B cell (primary cell): ENCODE results near the gene PPP3CA. TPM values are rescaled to one million over a fixed set of nuclear protein-coding genes. Genes with fewer than 3 reads are reported as not detected.

Experiments
- ATAC-seq: fragments of 200-7000 bp; cut with Tn5 transposase; one replicate; pipeline ENCODE4 v1.10.0; 2021; ENCODE audit warnings: low read depth, mild to moderate bottlenecking, moderate number of reproducible peaks, moderate library complexity
- CTCF ChIA-PET: fragments of 350-600 bp; sonication (Branson Sonifier 250); formaldehyde crosslinking; loops from one replicate; lab custom pipeline; 2021; ENCODE audit warnings: antibody characterized with exemption, inconsistent platforms; lab: Charles Lee
- POLR2A ChIA-PET: fragments of 350-600 bp; sonication (Branson Sonifier 250); formaldehyde crosslinking; loops from one replicate; lab custom pipeline; 2021; ENCODE audit warnings: antibody characterized with exemption; lab: Charles Lee
- DNase-seq: peaks from one replicate; pipeline ENCODE4 v3.0.0; 2013
- H2AFZ ChIP-seq: 2 replicates; pipeline ENCODE4 v1.6.1; 2012; ENCODE audit warnings: mild to moderate bottlenecking, low read depth, low read length; ENCODE audit not compliant: insufficient read depth, poor library complexity, severe bottlenecking
- H3K27ac ChIP-seq, 2 donors: 1 replicate in 1 of 2; 2 replicates in 1 of 2; pipeline ENCODE4 v1.5.1; 2012 to 2013; ENCODE audit warnings: low read length in 2 of 2, mild to moderate bottlenecking in 2 of 2, moderate library complexity in 1 of 2
- H3K27me3 ChIP-seq, 4 experiments: fragments of 200-600 bp in 1 of 4; sonication (generic) in 1 of 4; replicated peaks in 1 of 4; 1 replicate in 2 of 4; 2 replicates in 2 of 4; pipeline versions ENCODE4 v1.6.1 to v1.7.0; 2013 to 2016; ENCODE audit warnings: low read length in 3 of 4, mild to moderate bottlenecking in 2 of 4, mixed read lengths in 1 of 4, moderate library complexity in 1 of 4; ENCODE audit not compliant: insufficient read depth in 4 of 4, control insufficient read depth in 3 of 4; ENCODE audit errors: control extremely low read depth in 1 of 4
- H3K36me3 ChIP-seq, 2 experiments: replicated peaks in 1 of 2; 1 replicate in 1 of 2; 2 replicates in 1 of 2; pipeline versions ENCODE4 v1.6.1 to v1.7.1; 2013; ENCODE audit warnings: low read length in 1 of 2; ENCODE audit not compliant: insufficient read depth in 2 of 2, control insufficient read depth in 1 of 2; ENCODE audit errors: control extremely low read depth in 1 of 2, extremely low read depth in 1 of 2
- H3K4me1 ChIP-seq, 2 donors: fragments of 200-600 bp in 1 of 2; sonication (generic) in 1 of 2; 1 replicate in 1 of 2; 2 replicates in 1 of 2; pipeline versions ENCODE4 v1.5.1 to v1.6.1; 2013 to 2017; ENCODE audit warnings: low read length in 2 of 2; ENCODE audit not compliant: control insufficient read depth in 2 of 2, insufficient read depth in 2 of 2
- H3K4me2 ChIP-seq: replicated peaks from 2 replicates; pipeline ENCODE3; 2012; ENCODE audit warnings: mild to moderate bottlenecking, low read depth, low read length; ENCODE audit not compliant: poor library complexity, severe bottlenecking
- H3K4me3 ChIP-seq, 5 experiments: fragments of 200-600 bp in 1 of 5; sonication (generic) in 1 of 5; 1 replicate in 3 of 5; 2 replicates in 2 of 5; pipeline versions ENCODE4 v1.5.1 to v1.7.0; 2011 to 2016; ENCODE audit warnings: low read length in 4 of 5, mild to moderate bottlenecking in 4 of 5, low read depth in 2 of 5, control low read depth in 1 of 5, moderate library complexity in 1 of 5; ENCODE audit not compliant: insufficient read depth in 1 of 5; ENCODE audit errors: control extremely low read depth in 1 of 5, extremely low read depth in 1 of 5
- H3K79me2 ChIP-seq: fragments of 200-600 bp; sonication (generic); one replicate; pipeline ENCODE4 v1.6.0; 2016; ENCODE audit warnings: low read length; ENCODE audit not compliant: control insufficient read depth, insufficient read depth
- H3K9ac ChIP-seq: fragments of 200-600 bp; sonication (generic); 2 replicates; pipeline ENCODE4 v1.6.1; 2017; ENCODE audit warnings: mild to moderate bottlenecking, low read length, moderate library complexity
- H3K9me3 ChIP-seq, 3 donors: one replicate each; pipeline versions ENCODE4 v1.6.1 to v1.7.1; 2013; ENCODE audit warnings: low read length in 2 of 3; ENCODE audit not compliant: control insufficient read depth in 2 of 3, insufficient read depth in 1 of 3; ENCODE audit errors: control extremely low read depth in 1 of 3
- H4K20me1 ChIP-seq: 2 replicates; pipeline ENCODE4 v1.6.0; 2012; ENCODE audit warnings: mild to moderate bottlenecking, low read length; ENCODE audit not compliant: insufficient read depth, control insufficient read depth, poor library complexity, severe bottlenecking
- H3K27ac Mint-ChIP-seq: one replicate; pipeline ENCODE4 v1.8.0; 2021; ENCODE audit warnings: mixed read lengths
- H3K27me3 Mint-ChIP-seq: one replicate; pipeline ENCODE4 v1.8.0; 2021; ENCODE audit warnings: mixed read lengths
- H3K4me1 Mint-ChIP-seq: one replicate; pipeline ENCODE4 v1.8.0; 2021; ENCODE audit warnings: mixed read lengths
- H3K4me3 Mint-ChIP-seq: one replicate; pipeline ENCODE4 v1.8.0; 2021; ENCODE audit warnings: mixed read lengths
- H3K9me3 Mint-ChIP-seq: one replicate; pipeline ENCODE4 v1.8.0; 2022; ENCODE audit warnings: mixed read lengths; ENCODE audit not compliant: insufficient read depth
- EZH2 ChIP-seq: IDR thresholded peaks from 2 replicates; pipeline ENCODE4 v1.6.1; 2012; ENCODE audit warnings: borderline replicate concordance, low read depth, mild to moderate bottlenecking, moderate library complexity, low read length; ENCODE audit not compliant: insufficient read depth, poor library complexity, severe bottlenecking
- WGBS: methylation state at CpG from one replicate; pipeline ENCODE4 v1.1.5; 2013; ENCODE audit warnings: missing lambda C conversion rate; ENCODE audit not compliant: insufficient coverage; 5-methylcytosine and 5-hydroxymethylcytosine counted together
- intact Hi-C: fragments of 100-400 bp; cut with micrococcal nuclease; formaldehyde crosslinking; loops from one replicate; pipeline ENCODE4 v1.10.0; 2022
- polyA plus RNA-seq: library from polyadenylated mRNA; depleted of rRNA; stranded (reverse); fragments of >200 nt; gene quantifications from 2 replicates; pipeline ENCODE4 v1.2.3, GENCODE V29; 2012
- total RNA-seq, 2 donors: library from RNA; stranded (reverse); fragments of 120-200 nt in 1 of 2; gene quantifications; 1 replicate in 1 of 2; 2 replicates in 1 of 2; pipeline versions ENCODE4 v1.2.3 to v1.2.4, GENCODE V29; 2013 to 2022
- TF ChIP-seq, protein P1 (sequence below): fragments of 200-600 bp; IDR thresholded peaks from one replicate; pipeline ENCODE4 v1.8.0; 2022; ENCODE audit warnings: antibody characterized with exemption, mild to moderate bottlenecking

The PPP3CA gene
- total and polyA plus RNA-seq, 2 donors (not counting 1 experiment from before 2014, with no cell fraction given), result 14.3 to 85.1 TPM

DNA sequence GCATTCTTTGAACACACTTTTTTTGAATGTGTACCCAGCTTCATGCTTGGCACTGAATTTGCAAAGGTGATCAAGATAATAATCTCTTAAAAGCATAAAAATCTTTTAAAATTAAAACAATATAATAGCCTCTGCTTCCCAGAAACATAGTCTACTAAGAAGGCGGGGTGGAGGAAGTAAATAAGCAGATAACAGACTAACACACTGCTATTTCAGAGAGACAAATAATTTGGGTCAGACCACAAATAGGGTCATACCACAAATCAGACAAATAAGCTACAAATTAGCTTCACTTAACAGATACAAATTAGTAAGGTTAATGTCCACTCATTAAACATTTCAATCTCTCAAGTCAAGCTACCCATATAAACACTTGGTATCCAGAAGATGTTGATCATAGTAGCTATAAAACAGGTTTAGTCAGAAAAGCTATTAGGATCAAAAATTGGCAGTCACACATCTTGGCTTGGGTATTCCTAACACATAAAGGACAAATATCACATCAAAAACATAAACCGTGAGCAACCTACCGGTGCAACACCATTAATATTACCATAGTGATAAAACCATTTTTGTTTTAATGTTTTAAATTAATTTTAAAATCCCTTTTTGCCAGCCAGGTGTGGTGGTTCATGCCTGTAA, 47.3 kb downstream of the PPP3CA start:
- Histone ChIP-seq H3K9me3 (peaks cover 0 to 2% (median 0%) of the 10 kb centered on the region in 3 donors), H3K27me3 (no peaks in the 10 kb centered on the region), H3K36me3 (no peaks in the 10 kb centered on the region), H4K20me1 (peaks cover 47% of the 10 kb centered on the region), H3K4me2 (no peak overlapping the region), H3K79me2 (peaks cover 90% of the 10 kb centered on the region), H3K27ac (no peak overlapping the region), H2AFZ (no peak overlapping the region), H3K9ac (no peak overlapping the region), H3K4me1 (peaks cover 0 to 8% of the 10 kb centered on the region in 2 donors), H3K4me3 (no peak overlapping the region)
- ChIA-PET CTCF (no interaction called here), POLR2A (no interaction called here)
- intact Hi-C loops, result no loop called here
- TF ChIP-seq EZH2, result no peak
- TF ChIP-seq, protein P1, sequence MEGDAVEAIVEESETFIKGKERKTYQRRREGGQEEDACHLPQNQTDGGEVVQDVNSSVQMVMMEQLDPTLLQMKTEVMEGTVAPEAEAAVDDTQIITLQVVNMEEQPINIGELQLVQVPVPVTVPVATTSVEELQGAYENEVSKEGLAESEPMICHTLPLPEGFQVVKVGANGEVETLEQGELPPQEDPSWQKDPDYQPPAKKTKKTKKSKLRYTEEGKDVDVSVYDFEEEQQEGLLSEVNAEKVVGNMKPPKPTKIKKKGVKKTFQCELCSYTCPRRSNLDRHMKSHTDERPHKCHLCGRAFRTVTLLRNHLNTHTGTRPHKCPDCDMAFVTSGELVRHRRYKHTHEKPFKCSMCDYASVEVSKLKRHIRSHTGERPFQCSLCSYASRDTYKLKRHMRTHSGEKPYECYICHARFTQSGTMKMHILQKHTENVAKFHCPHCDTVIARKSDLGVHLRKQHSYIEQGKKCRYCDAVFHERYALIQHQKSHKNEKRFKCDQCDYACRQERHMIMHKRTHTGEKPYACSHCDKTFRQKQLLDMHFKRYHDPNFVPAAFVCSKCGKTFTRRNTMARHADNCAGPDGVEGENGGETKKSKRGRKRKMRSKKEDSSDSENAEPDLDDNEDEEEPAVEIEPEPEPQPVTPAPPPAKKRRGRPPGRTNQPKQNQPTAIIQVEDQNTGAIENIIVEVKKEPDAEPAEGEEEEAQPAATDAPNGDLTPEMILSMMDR, result no peak
- no peaks in the 10 kb centered on the region for H3K27me3 Mint-ChIP-seq
- H3K4me1 Mint-ChIP-seq, result peaks cover 44% of the 10 kb centered on the region
- H3K4me3 Mint-ChIP-seq, result no peak overlapping the region
- peak overlapping the region; percentile 50 for H3K27ac Mint-ChIP-seq
- H3K9me3 Mint-ChIP-seq, result no peaks in the 10 kb centered on the region
- ATAC-seq (no peak), DNase-seq (no peak)
- no CpG with 5 or more reads among the region's 3 CpGs for WGBS

DNA sequence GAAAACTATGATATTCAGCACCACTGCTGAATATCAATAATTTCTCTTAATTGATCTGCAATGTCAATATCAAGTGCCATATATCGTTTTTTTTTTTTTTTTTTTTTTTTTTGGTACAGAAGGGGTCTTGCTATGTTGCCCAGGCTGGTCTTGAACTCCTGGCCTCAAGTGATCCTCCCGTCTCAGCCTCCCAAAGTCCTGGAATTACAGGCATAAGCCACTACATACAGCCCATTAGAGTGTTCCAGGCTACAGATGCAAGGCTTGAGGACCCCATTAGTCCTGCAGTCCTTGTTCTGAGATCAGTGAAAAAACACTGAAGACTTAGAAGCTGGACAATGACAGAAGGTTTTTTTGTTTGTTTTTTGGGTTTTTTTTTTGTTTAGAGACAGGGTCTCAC, 48.3 kb downstream of the PPP3CA start:
- H2AFZ ChIP-seq, result no peak overlapping the region
- Mint-ChIP-seq H3K9me3 (no peaks in the 10 kb centered on the region), H3K4me3 (no peak overlapping the region), H3K27me3 (no peaks in the 10 kb centered on the region), H3K4me1 (peaks cover 44% of the 10 kb centered on the region), H3K27ac (no peak overlapping the region)
- no peak overlapping the region for H3K27ac ChIP-seq
- H4K20me1 ChIP-seq, result peaks cover 50% of the 10 kb centered on the region
- no peak overlapping the region for H3K4me2 ChIP-seq
- no peaks in the 10 kb centered on the region for H3K36me3 ChIP-seq
- no peak for TF ChIP-seq EZH2
- TF ChIP-seq, protein P1, result no peak
- peaks cover 88% of the 10 kb centered on the region for H3K79me2 ChIP-seq
- ATAC-seq (no peak), DNase-seq (no peak)
- peaks cover 0 to 5% (median 0%) of the 10 kb centered on the region in 3 donors for H3K9me3 ChIP-seq
- POLR2A ChIA-PET, result no interaction called here
- peaks cover 0 to 6% of the 10 kb centered on the region in 2 donors for H3K4me1 ChIP-seq
- WGBS, result 100% methylated on average over 1 of the region's 2 CpGs
- H3K4me3 ChIP-seq, result no peak overlapping the region
- no peaks in the 10 kb centered on the region for H3K27me3 ChIP-seq
- CTCF ChIA-PET, result no interaction called here
- H3K9ac ChIP-seq, result no peak overlapping the region
- intact Hi-C loops, result no loop called here
